ENCODE data around the gene CLCN3.

DNA sequence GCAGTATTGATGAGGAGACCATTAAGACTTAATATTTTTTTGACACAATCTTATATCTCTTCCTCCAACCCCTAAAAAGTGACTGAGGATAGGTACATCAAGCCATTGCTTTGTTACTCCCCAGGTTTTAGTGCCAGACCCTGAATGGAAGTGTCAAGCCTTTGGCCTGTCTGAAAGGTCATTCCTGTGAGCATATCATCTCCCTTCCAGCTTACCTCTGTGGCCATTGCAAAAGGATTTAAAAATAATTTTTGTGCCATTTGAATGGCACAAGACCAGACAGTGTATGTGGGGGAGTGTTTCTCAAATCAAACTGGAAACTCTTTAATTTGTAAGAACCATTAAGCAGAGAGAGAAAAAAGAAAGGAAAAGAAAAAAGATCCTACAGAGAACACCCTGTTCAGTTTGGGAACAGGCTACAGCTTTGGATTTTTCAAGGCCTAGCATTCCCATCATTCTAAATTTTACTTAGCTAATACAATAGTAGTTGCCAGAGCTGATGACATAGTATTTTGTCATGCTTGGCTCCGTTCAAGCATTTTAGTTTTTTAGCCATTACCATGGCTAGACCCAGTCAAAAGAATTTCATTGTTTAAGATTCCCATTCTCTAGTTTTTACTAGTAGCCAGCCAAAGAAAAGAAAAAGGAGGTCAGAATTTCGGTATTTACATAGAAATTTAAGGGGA lies 87.7 kb downstream of the CLCN3 start:
- TF ChIP-seq, protein P1, sequence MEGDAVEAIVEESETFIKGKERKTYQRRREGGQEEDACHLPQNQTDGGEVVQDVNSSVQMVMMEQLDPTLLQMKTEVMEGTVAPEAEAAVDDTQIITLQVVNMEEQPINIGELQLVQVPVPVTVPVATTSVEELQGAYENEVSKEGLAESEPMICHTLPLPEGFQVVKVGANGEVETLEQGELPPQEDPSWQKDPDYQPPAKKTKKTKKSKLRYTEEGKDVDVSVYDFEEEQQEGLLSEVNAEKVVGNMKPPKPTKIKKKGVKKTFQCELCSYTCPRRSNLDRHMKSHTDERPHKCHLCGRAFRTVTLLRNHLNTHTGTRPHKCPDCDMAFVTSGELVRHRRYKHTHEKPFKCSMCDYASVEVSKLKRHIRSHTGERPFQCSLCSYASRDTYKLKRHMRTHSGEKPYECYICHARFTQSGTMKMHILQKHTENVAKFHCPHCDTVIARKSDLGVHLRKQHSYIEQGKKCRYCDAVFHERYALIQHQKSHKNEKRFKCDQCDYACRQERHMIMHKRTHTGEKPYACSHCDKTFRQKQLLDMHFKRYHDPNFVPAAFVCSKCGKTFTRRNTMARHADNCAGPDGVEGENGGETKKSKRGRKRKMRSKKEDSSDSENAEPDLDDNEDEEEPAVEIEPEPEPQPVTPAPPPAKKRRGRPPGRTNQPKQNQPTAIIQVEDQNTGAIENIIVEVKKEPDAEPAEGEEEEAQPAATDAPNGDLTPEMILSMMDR (IDR thresholded peaks at IDR 0.05; ENCODE audit: insufficient read depth, low read length, poor library complexity, severe bottlenecking), result no peak
- no peak for TF ChIP-seq EZH2phosphoT487 (conservative IDR thresholded peaks at IDR 0.05; ENCODE audit: low read length)
